ENCODE results near the gene KRTAP4-3. TPM values are rescaled to one million over a fixed set of nuclear protein-coding genes. Genes with fewer than 3 reads are reported as not detected.
"Not testable (repeated sequence)": the region's sequence is repeated elsewhere in the genome, so short reads cannot be mapped to it uniquely, and the experiment has no call there.

KRTAP4-3 gene
- total RNA-seq, 4 donors from 2014 or later, result not detected

GRCh38 chr17:41121742-41122141, 46.3 kb downstream of the KRTAP4-3 start:
- peaks cover 0 to 4% of the 10 kb centered on the region in 2 donors for H3K27me3 ChIP-seq
- no peak overlapping the region for H3K27ac ChIP-seq
- 88 to 94% methylated on average over 2 of the region's 2 CpGs for WGBS, 2 donors
- H3K9me3 ChIP-seq, result no peaks in the 10 kb centered on the region
- TF ChIP-seq EP300 (IDR thresholded peaks at IDR 0.05), result no peak
- TF ChIP-seq CTCF (IDR thresholded peaks at IDR 0.05), result no peak
- TF ChIP-seq POLR2A (IDR thresholded peaks at IDR 0.05), result no peak
- no peak overlapping the region for H3K4me3 ChIP-seq
- DNase-seq (ENCODE audit: low spot score in 2 of 2), result no peak
- H3K36me3 ChIP-seq, result no peaks in the 10 kb centered on the region
- no peaks in the 10 kb centered on the region for H3K4me1 ChIP-seq

DNA sequence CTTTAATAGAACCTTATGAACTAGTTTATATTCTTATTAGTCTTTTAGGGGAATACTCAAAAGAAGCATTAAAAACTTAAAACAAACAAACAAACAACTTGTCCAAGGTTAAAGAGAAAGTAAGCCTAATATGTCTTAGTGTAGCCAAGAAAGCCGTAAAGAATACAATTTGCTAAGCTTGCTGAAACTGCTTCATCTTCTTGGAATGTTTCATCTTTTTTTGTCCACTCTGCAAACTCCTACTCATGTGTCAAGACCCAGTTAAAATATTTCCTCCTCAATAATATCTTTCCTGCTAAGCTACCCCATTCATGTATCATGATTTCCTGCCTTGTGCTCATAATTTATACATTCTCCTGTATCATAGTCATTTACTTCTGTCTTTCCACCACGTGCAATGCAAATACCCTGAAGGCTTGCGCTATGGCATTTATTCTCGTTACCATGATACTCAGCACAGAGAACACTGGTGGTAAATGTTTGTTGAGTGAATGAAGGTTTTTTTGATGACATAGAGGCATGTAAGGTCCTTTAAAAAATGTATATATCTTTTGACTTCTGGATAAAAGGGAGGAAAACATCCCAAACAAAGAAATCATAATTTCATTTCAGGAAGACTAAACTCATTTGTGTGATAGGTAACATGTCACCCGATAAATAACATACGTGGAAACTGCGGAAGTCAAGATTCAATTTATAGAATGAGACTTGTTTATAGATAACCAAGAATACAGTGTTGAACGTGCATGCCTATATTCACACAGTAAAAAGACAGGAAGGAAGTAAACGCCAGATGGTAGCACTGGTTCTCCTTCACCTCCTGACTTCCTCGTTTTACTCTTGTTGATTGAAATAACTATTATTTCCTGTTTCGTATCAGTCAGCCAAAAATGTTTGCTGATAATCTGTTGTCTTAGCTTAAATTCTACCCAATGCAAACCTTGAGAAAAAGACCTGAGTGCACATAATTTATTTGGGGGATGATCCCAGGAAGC, 48.0 kb downstream of the KRTAP4-3 start:
- not testable (repeated sequence) for H3K4me3 ChIP-seq; H3K36me3 ChIP-seq; H3K27me3 ChIP-seq; H3K4me1 ChIP-seq; H3K9me3 ChIP-seq; H3K27ac ChIP-seq; DNase-seq (ENCODE audit: low spot score in 2 of 2)
- WGBS, 2 donors, result 58 to 67% methylated on average over 11 of the region's 11 CpGs

- no peak overlapping the region for H3K27ac ChIP-seq
- H3K4me1 ChIP-seq, result no peaks in the 10 kb centered on the region
- H3K4me3 ChIP-seq, result no peak overlapping the region
- H3K9me3 ChIP-seq, result no peaks in the 10 kb centered on the region
- 85 to 88% methylated on average over 4 of the region's 4 CpGs for WGBS, 2 donors
- no peaks in the 10 kb centered on the region for H3K36me3 ChIP-seq
- TF ChIP-seq EP300 (IDR thresholded peaks at IDR 0.05) (no peak), CTCF (IDR thresholded peaks at IDR 0.05) (no peak), POLR2A (IDR thresholded peaks at IDR 0.05) (no peak)
- H3K27me3 ChIP-seq, result no peaks in the 10 kb centered on the region
- DNase-seq (ENCODE audit: low spot score in 2 of 2), result no peak
Observed at GRCh38 chr17:41118721-41119120, 49.3 kb downstream of the KRTAP4-3 start.

- DNase-seq (ENCODE audit: low spot score in 2 of 2); H3K4me3 ChIP-seq; H3K4me1 ChIP-seq; H3K9me3 ChIP-seq; H3K36me3 ChIP-seq; H3K27ac ChIP-seq; H3K27me3 ChIP-seq: not testable (repeated sequence)
- 72 to 80% methylated on average over 10 of the region's 10 CpGs for WGBS, 2 donors
Observed at GRCh38 chr17:41117846-41118386, 50.1 kb downstream of the KRTAP4-3 start, which contains the start of gene KRTAP4-11. KRTAP4-11 (minus strand) TSS chr17:41118373; CDS start chr17:41118315, 58 bp downstream.

Small RNAs within 50 kb of the gene (small RNA-seq; reads per million reads assigned to genes)
- not detected for gene KRTAP4-17P

Other genes starting within 250 kb of the KRTAP4-3 start
- gene KRT23, start 230.6 kb downstream of the KRTAP4-3 start, total RNA-seq, result not detected
- gene KRT39, start 201.3 kb downstream of the KRTAP4-3 start, total RNA-seq, result not detected
- not detected for gene KRT40, start 183.9 kb downstream of the KRTAP4-3 start, total RNA-seq
- gene KRTAP3-3, start 174.1 kb downstream of the KRTAP4-3 start, total RNA-seq, result not detected
- gene KRTAP3-2, start 168.3 kb downstream of the KRTAP4-3 start, total RNA-seq, result not detected
- gene KRTAP3-1, start 159.1 kb downstream of the KRTAP4-3 start, total RNA-seq, result not detected
- under 1 TPM in 1 of 4 donors, not detected in 3; 0.60 TPM for gene KRTAP1-5, start 141.0 kb downstream of the KRTAP4-3 start, total RNA-seq
- not detected for gene KRTAP1-4, start 138.0 kb downstream of the KRTAP4-3 start, total RNA-seq
- gene KRTAP1-3, start 133.3 kb downstream of the KRTAP4-3 start, total RNA-seq, result not detected
- not detected for gene KRTAP1-1, start 126.8 kb downstream of the KRTAP4-3 start, total RNA-seq
- gene KRTAP2-1, start 120.9 kb downstream of the KRTAP4-3 start, total RNA-seq, result not detected
- gene KRTAP2-2, start 113.0 kb downstream of the KRTAP4-3 start, total RNA-seq, result not detected
- not detected for gene KRTAP2-3, start 108.1 kb downstream of the KRTAP4-3 start, total RNA-seq
- gene KRTAP2-4, start 102.3 kb downstream of the KRTAP4-3 start, total RNA-seq, result not detected
- gene KRTAP4-7, start 84.1 kb downstream of the KRTAP4-3 start, total RNA-seq, result not detected
- not detected for gene KRTAP4-8, start 70.1 kb downstream of the KRTAP4-3 start, total RNA-seq
- not detected for gene KRTAP4-16, start 66.0 kb downstream of the KRTAP4-3 start, total RNA-seq
- gene KRTAP4-9, start 62.8 kb downstream of the KRTAP4-3 start, total RNA-seq, result not detected
- not detected for gene KRTAP4-11, start 49.8 kb downstream of the KRTAP4-3 start, total RNA-seq
- not detected for gene KRTAP4-12, start 44.0 kb downstream of the KRTAP4-3 start, total RNA-seq
- not detected for gene KRTAP4-6, start 27.7 kb downstream of the KRTAP4-3 start, total RNA-seq
- gene KRTAP4-5, start 18.4 kb downstream of the KRTAP4-3 start, total RNA-seq, result not detected
- not detected for gene KRTAP4-4, start 7.5 kb downstream of the KRTAP4-3 start, total RNA-seq
- not detected for gene KRTAP4-2, start 10.0 kb upstream of the KRTAP4-3 start, total RNA-seq
- not detected for gene KRTAP4-1, start 16.7 kb upstream of the KRTAP4-3 start, total RNA-seq
- gene KRTAP9-1, start 21.7 kb upstream of the KRTAP4-3 start, total RNA-seq, result not detected
- gene KRTAP9-2, start 58.4 kb upstream of the KRTAP4-3 start, total RNA-seq, result not detected
- gene KRTAP9-3, start 64.2 kb upstream of the KRTAP4-3 start, total RNA-seq, result not detected
- not detected for gene KRTAP9-8, start 69.8 kb upstream of the KRTAP4-3 start, total RNA-seq
- not detected for gene KRTAP9-4, start 81.5 kb upstream of the KRTAP4-3 start, total RNA-seq
- not detected for gene KRTAP9-9, start 87.2 kb upstream of the KRTAP4-3 start, total RNA-seq
- gene KRTAP9-6, start 97.2 kb upstream of the KRTAP4-3 start, total RNA-seq, result not detected
- gene KRTAP9-7, start 107.5 kb upstream of the KRTAP4-3 start, total RNA-seq, result not detected
- not detected for gene KRTAP29-1, start 134.6 kb upstream of the KRTAP4-3 start, total RNA-seq
- gene KRTAP16-1, start 141.1 kb upstream of the KRTAP4-3 start, total RNA-seq, result not detected
- not detected for gene KRTAP17-1, start 147.5 kb upstream of the KRTAP4-3 start, total RNA-seq
- not detected for gene KRT33A, start 182.6 kb upstream of the KRTAP4-3 start, total RNA-seq
- not detected for gene KRT33B, start 201.6 kb upstream of the KRTAP4-3 start, total RNA-seq
- not detected for gene KRT34, start 214.1 kb upstream of the KRTAP4-3 start, total RNA-seq
- gene KRT31, start 229.4 kb upstream of the KRTAP4-3 start, total RNA-seq, result not detected

Measured in tibial nerve (tissue), 4 donors.